ENCODE data around the gene ZNF93.
"Not testable (repeated sequence)": the region's sequence is repeated elsewhere in the genome, so short reads cannot be mapped to it uniquely, and the experiment has no call there.

DNA sequence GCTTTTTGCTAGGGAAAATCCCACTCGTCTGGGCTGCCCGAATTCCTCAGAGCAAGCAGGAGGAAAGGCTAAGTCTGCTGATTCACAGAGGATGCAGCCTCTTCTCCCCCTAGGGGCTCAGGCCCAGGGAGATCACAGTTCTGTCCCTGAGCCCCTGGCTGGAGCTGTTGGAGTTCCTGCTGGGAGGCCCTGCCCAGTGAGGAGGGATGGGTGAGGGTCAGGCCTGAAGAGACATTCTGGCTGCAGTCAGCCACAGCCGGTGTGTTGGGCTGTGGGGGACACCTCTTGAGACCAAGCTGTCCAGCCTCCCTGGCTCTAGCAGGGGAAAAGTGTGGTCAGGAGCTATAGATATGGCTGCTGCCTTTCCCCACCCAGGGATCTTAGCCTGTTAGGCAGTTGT, 65.4 kb downstream of the ZNF93 start:
- TF ChIP-seq, protein P1, sequence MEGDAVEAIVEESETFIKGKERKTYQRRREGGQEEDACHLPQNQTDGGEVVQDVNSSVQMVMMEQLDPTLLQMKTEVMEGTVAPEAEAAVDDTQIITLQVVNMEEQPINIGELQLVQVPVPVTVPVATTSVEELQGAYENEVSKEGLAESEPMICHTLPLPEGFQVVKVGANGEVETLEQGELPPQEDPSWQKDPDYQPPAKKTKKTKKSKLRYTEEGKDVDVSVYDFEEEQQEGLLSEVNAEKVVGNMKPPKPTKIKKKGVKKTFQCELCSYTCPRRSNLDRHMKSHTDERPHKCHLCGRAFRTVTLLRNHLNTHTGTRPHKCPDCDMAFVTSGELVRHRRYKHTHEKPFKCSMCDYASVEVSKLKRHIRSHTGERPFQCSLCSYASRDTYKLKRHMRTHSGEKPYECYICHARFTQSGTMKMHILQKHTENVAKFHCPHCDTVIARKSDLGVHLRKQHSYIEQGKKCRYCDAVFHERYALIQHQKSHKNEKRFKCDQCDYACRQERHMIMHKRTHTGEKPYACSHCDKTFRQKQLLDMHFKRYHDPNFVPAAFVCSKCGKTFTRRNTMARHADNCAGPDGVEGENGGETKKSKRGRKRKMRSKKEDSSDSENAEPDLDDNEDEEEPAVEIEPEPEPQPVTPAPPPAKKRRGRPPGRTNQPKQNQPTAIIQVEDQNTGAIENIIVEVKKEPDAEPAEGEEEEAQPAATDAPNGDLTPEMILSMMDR (IDR thresholded peaks at IDR 0.05), result not testable (repeated sequence)
- not testable (repeated sequence) for TF ChIP-seq POLR2AphosphoS5 (IDR thresholded peaks at IDR 0.05)

All from breast epithelium (tissue), 3 donors.